HEK293 (cell line): Measurements from ENCODE around the gene MAP1LC3A.

Experiments
- CTCF ChIA-PET: fragments of 350-600 bp; formaldehyde crosslinking; extraction: SDS; loops from one replicate; lab custom pipeline; 2021; ENCODE audit warnings: antibody characterized with exemption; lab: Yijun Ruan, JAX
- POLR2A ChIA-PET: fragments of 300-600 bp; formaldehyde crosslinking; extraction: SDS; loops from one replicate; lab custom pipeline; 2020; ENCODE audit warnings: antibody characterized with exemption, inconsistent platforms; lab: Yijun Ruan, JAX
- H3K27ac ChIP-seq: fragments of 200-500 bp; sonication (Bioruptor generic); 2 replicates; pipeline ENCODE4 v1.5.1; 2014; ENCODE audit warnings: low read depth, low read length, control low read depth, inconsistent platforms; ENCODE audit errors: extremely low read depth
- H3K36me3 ChIP-seq, 2 experiments: fragments of 200-500 bp in 1 of 2; sonication (Bioruptor generic) in 1 of 2; 1 replicate in 1 of 2; 2 replicates in 1 of 2; pipeline ENCODE4 v1.5.1; 2014 to 2017; ENCODE audit warnings: inconsistent platforms in 2 of 2, low read length in 2 of 2; ENCODE audit not compliant: control insufficient read depth in 2 of 2, insufficient read depth in 1 of 2
- H3K4me1 ChIP-seq: fragments of 200-500 bp; sonication (Bioruptor generic); 2 replicates; pipeline ENCODE4 v1.5.1; 2014; ENCODE audit warnings: mild to moderate bottlenecking, low read length, inconsistent platforms; ENCODE audit not compliant: control insufficient read depth, insufficient read depth
- H3K4me3 ChIP-seq: 2 replicates; pipeline ENCODE4 v1.5.1; 2011; ENCODE audit warnings: low read depth, mild to moderate bottlenecking, control low read depth, low read length, moderate library complexity
- H3K9me3 ChIP-seq: fragments of 200-500 bp; sonication (Bioruptor generic); 2 replicates; pipeline ENCODE4 v1.5.1; 2014; ENCODE audit warnings: low read depth, low read length, inconsistent platforms; ENCODE audit not compliant: control insufficient read depth, insufficient read depth
- EGR2 ChIP-seq: fragments of 450-650 bp; formaldehyde crosslinking; IDR thresholded peaks from 2 replicates; pipeline ENCODE4 v1.5.1; 2016; ENCODE audit warnings: low read depth, missing biosample characterization, missing genetic modification characterization
- GLI2 ChIP-seq: fragments of 450-650 bp; formaldehyde crosslinking; IDR thresholded peaks from 2 replicates; pipeline ENCODE4; 2017; ENCODE audit warnings: missing biosample characterization, missing genetic modification characterization, low read depth, borderline replicate concordance
- MZF1 ChIP-seq: fragments of 450-650 bp; formaldehyde crosslinking; IDR thresholded peaks from 2 replicates; pipeline ENCODE4 v1.5.1; 2017; ENCODE audit warnings: missing biosample characterization, missing genetic modification characterization, borderline replicate concordance
- OSR2 ChIP-seq: fragments of 450-650 bp; formaldehyde crosslinking; IDR thresholded peaks from 2 replicates; pipeline ENCODE4 v1.5.1; 2016; ENCODE audit warnings: missing biosample characterization, missing genetic modification characterization
- OVOL3 ChIP-seq: fragments of 450-650 bp; formaldehyde crosslinking; IDR thresholded peaks from 2 replicates; pipeline ENCODE4 v1.5.1; 2016; ENCODE audit warnings: missing biosample characterization, missing genetic modification characterization
- SALL2 ChIP-seq: fragments of 450-650 bp; formaldehyde crosslinking; IDR thresholded peaks from 2 replicates; pipeline ENCODE4 v1.5.0; 2017; ENCODE audit warnings: missing biosample characterization, mild to moderate bottlenecking, missing genetic modification characterization, borderline replicate concordance
- WT1 ChIP-seq: fragments of 450-650 bp; formaldehyde crosslinking; IDR thresholded peaks from 2 replicates; pipeline ENCODE4 v1.5.1; 2016; ENCODE audit warnings: missing biosample characterization, missing genetic modification characterization
- ZBTB21 ChIP-seq: fragments of 450-650 bp; formaldehyde crosslinking; IDR thresholded peaks from 2 replicates; pipeline ENCODE4 v1.5.1; 2017; ENCODE audit warnings: missing biosample characterization, missing genetic modification characterization
- ZFHX2 ChIP-seq: fragments of 450-650 bp; formaldehyde crosslinking; conservative IDR thresholded peaks from 2 replicates; pipeline ENCODE4 v1.5.1; 2016; ENCODE audit warnings: missing biosample characterization, missing genetic modification characterization
- ZNF175 ChIP-seq: fragments of 450-650 bp; formaldehyde crosslinking; IDR thresholded peaks from 2 replicates; pipeline ENCODE4 v1.5.1; 2016; ENCODE audit warnings: missing biosample characterization, missing genetic modification characterization
- ZNF223 ChIP-seq: fragments of 450-650 bp; formaldehyde crosslinking; IDR thresholded peaks from 2 replicates; pipeline ENCODE4 v1.5.1; 2016; ENCODE audit warnings: missing biosample characterization, missing genetic modification characterization
- ZNF324 ChIP-seq: fragments of 450-650 bp; formaldehyde crosslinking; IDR thresholded peaks from 2 replicates; pipeline ENCODE4 v1.5.1; 2016; ENCODE audit warnings: missing biosample characterization, missing genetic modification characterization
- ZNF37A ChIP-seq: fragments of 450-650 bp; IDR thresholded peaks from 2 replicates; pipeline ENCODE4 v1.5.1; 2018; ENCODE audit warnings: missing biosample characterization, missing genetic modification characterization
- ZNF426 ChIP-seq: fragments of 450-650 bp; formaldehyde crosslinking; IDR thresholded peaks from 2 replicates; pipeline ENCODE4 v1.5.1; 2017; ENCODE audit warnings: missing biosample characterization, missing genetic modification characterization, mild to moderate bottlenecking, inconsistent platforms, moderate library complexity
- ZNF521 ChIP-seq: fragments of 450-650 bp; formaldehyde crosslinking; IDR thresholded peaks from 2 replicates; pipeline ENCODE4 v1.5.1; 2017; ENCODE audit warnings: missing biosample characterization, mild to moderate bottlenecking, missing genetic modification characterization
- ZNF549 ChIP-seq: fragments of 450-650 bp; IDR thresholded peaks from 2 replicates; pipeline ENCODE4 v1.5.1; 2018; ENCODE audit warnings: missing biosample characterization, missing genetic modification characterization, mild to moderate bottlenecking, inconsistent platforms, moderate library complexity
- ZNF624 ChIP-seq: fragments of 450-650 bp; formaldehyde crosslinking; IDR thresholded peaks from 2 replicates; pipeline ENCODE4 v1.5.1; 2017; ENCODE audit warnings: missing biosample characterization, missing genetic modification characterization
- ZNF792 ChIP-seq: fragments of 450-650 bp; formaldehyde crosslinking; IDR thresholded peaks from 2 replicates; pipeline ENCODE4 v1.5.1; 2016; ENCODE audit warnings: missing biosample characterization, missing genetic modification characterization
- ZXDB ChIP-seq: fragments of 450-650 bp; formaldehyde crosslinking; IDR thresholded peaks from 2 replicates; pipeline ENCODE4 v1.5.1; 2016; ENCODE audit warnings: missing biosample characterization, missing genetic modification characterization
- TF ChIP-seq, protein P1 (sequence below): fragments of 450-650 bp; IDR thresholded peaks from 2 replicates; pipeline ENCODE4 v1.5.1; 2018; ENCODE audit warnings: missing biosample characterization, missing genetic modification characterization
- TF ChIP-seq, protein P2 (sequence below): fragments of 450-650 bp; IDR thresholded peaks from 2 replicates; pipeline ENCODE4 v1.5.1; 2018; ENCODE audit warnings: missing biosample characterization, mild to moderate bottlenecking, missing genetic modification characterization
- TF ChIP-seq, protein P3 (sequence below): fragments of 450-650 bp; formaldehyde crosslinking; IDR thresholded peaks from 2 replicates; pipeline ENCODE4 v1.5.1; 2016; ENCODE audit warnings: missing biosample characterization, missing genetic modification characterization
- TF ChIP-seq, protein P4 (sequence below): fragments of 450-650 bp; formaldehyde crosslinking; conservative IDR thresholded peaks from 2 replicates; pipeline ENCODE4 v1.5.1; 2016; ENCODE audit warnings: low read depth, missing biosample characterization, missing genetic modification characterization
- TF ChIP-seq, protein P5 (sequence below): fragments of 450-650 bp; formaldehyde crosslinking; IDR thresholded peaks from 2 replicates; pipeline ENCODE4 v1.5.1; 2016; ENCODE audit warnings: missing biosample characterization, missing genetic modification characterization
- TF ChIP-seq, protein P6 (sequence below): fragments of 450-650 bp; formaldehyde crosslinking; IDR thresholded peaks from 2 replicates; pipeline ENCODE4 v1.5.1; 2016; ENCODE audit warnings: missing biosample characterization, missing genetic modification characterization

The MAP1LC3A gene

DNA sequence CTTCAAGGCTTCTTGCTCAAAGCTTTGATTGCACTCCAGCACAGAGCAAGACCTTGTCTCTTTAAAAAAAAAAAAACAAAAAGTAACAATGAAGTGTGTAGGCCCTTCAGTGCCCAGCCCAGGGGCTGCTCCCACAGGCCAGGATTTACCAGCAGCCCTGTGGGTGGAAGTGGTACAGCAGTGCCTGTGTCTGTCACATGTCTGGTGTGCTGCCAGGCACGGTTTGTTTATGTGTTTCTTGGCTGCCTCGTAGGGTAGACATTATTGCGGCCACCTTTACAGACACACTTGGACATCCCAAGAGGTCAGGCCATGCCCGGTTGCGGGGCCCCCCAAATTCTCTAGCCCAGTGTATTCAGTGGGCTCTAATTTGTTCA is 29.6 kb upstream of the MAP1LC3A start:
- ChIA-PET POLR2A (interaction anchor here (0.7 kb wide), 1 partner anchor 13 kb away, joined by 3 read pairs; the partner anchor contains the start of gene DYNLRB1), CTCF (interaction anchor here (4.2 kb wide), 1 partner anchor 10 kb away, joined by 22 read pairs; no protein-coding TSS in a partner anchor)
- no peak for TF ChIP-seq ZNF223
- TF ChIP-seq ZXDB (tag by site-specific recombination), result no peak
- TF ChIP-seq, protein P1, sequence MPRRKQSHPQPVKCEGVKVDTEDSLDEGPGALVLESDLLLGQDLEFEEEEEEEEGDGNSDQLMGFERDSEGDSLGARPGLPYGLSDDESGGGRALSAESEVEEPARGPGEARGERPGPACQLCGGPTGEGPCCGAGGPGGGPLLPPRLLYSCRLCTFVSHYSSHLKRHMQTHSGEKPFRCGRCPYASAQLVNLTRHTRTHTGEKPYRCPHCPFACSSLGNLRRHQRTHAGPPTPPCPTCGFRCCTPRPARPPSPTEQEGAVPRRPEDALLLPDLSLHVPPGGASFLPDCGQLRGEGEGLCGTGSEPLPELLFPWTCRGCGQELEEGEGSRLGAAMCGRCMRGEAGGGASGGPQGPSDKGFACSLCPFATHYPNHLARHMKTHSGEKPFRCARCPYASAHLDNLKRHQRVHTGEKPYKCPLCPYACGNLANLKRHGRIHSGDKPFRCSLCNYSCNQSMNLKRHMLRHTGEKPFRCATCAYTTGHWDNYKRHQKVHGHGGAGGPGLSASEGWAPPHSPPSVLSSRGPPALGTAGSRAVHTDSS (tag by site-specific recombination), result no peak
- TF ChIP-seq MZF1 (tag by site-specific recombination), result no peak
- no peak for TF ChIP-seq ZNF37A (tag by site-specific recombination)
- TF ChIP-seq, protein P2, sequence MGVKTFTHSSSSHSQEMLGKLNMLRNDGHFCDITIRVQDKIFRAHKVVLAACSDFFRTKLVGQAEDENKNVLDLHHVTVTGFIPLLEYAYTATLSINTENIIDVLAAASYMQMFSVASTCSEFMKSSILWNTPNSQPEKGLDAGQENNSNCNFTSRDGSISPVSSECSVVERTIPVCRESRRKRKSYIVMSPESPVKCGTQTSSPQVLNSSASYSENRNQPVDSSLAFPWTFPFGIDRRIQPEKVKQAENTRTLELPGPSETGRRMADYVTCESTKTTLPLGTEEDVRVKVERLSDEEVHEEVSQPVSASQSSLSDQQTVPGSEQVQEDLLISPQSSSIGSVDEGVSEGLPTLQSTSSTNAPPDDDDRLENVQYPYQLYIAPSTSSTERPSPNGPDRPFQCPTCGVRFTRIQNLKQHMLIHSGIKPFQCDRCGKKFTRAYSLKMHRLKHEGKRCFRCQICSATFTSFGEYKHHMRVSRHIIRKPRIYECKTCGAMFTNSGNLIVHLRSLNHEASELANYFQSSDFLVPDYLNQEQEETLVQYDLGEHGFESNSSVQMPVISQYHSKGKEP (tag by site-specific recombination), result no peak
- TF ChIP-seq ZFHX2, result peak; percentile 64
- TF ChIP-seq SALL2, result no peak
- TF ChIP-seq ZNF324, result no peak
- peak; percentile 77 for TF ChIP-seq EGR2 (tag by site-specific recombination)
- TF ChIP-seq, protein P3, sequence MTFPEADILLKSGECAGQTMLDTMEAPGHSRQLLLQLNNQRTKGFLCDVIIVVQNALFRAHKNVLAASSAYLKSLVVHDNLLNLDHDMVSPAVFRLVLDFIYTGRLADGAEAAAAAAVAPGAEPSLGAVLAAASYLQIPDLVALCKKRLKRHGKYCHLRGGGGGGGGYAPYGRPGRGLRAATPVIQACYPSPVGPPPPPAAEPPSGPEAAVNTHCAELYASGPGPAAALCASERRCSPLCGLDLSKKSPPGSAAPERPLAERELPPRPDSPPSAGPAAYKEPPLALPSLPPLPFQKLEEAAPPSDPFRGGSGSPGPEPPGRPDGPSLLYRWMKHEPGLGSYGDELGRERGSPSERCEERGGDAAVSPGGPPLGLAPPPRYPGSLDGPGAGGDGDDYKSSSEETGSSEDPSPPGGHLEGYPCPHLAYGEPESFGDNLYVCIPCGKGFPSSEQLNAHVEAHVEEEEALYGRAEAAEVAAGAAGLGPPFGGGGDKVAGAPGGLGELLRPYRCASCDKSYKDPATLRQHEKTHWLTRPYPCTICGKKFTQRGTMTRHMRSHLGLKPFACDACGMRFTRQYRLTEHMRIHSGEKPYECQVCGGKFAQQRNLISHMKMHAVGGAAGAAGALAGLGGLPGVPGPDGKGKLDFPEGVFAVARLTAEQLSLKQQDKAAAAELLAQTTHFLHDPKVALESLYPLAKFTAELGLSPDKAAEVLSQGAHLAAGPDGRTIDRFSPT (tag by site-specific recombination), result no peak
- TF ChIP-seq WT1 (tag by site-specific recombination), result no peak
- no peak for TF ChIP-seq ZNF549 (tag by site-specific recombination)
- no peak for TF ChIP-seq OVOL3 (tag by site-specific recombination)
- no peak for TF ChIP-seq ZNF426 (tag by site-specific recombination)
- TF ChIP-seq OSR2 (tag by site-specific recombination), result no peak
- TF ChIP-seq, protein P4, sequence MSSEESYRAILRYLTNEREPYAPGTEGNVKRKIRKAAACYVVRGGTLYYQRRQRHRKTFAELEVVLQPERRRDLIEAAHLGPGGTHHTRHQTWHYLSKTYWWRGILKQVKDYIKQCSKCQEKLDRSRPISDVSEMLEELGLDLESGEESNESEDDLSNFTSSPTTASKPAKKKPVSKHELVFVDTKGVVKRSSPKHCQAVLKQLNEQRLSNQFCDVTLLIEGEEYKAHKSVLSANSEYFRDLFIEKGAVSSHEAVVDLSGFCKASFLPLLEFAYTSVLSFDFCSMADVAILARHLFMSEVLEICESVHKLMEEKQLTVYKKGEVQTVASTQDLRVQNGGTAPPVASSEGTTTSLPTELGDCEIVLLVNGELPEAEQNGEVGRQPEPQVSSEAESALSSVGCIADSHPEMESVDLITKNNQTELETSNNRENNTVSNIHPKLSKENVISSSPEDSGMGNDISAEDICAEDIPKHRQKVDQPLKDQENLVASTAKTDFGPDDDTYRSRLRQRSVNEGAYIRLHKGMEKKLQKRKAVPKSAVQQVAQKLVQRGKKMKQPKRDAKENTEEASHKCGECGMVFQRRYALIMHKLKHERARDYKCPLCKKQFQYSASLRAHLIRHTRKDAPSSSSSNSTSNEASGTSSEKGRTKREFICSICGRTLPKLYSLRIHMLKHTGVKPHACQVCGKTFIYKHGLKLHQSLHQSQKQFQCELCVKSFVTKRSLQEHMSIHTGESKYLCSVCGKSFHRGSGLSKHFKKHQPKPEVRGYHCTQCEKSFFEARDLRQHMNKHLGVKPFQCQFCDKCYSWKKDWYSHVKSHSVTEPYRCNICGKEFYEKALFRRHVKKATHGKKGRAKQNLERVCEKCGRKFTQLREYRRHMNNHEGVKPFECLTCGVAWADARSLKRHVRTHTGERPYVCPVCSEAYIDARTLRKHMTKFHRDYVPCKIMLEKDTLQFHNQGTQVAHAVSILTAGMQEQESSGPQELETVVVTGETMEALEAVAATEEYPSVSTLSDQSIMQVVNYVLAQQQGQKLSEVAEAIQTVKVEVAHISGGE (tag by site-specific recombination), result no peak
- peaks cover 9% of the 10 kb centered on the region for H3K4me1 ChIP-seq
- H3K27ac ChIP-seq, result no peak overlapping the region
- no peak overlapping the region for H3K4me3 ChIP-seq
- H3K9me3 ChIP-seq, result no peaks in the 10 kb centered on the region
- H3K36me3 ChIP-seq, result peaks cover 3 to 86% of the 10 kb centered on the region in 2 experiments; a peak in 2 of 3 replicates

DNA sequence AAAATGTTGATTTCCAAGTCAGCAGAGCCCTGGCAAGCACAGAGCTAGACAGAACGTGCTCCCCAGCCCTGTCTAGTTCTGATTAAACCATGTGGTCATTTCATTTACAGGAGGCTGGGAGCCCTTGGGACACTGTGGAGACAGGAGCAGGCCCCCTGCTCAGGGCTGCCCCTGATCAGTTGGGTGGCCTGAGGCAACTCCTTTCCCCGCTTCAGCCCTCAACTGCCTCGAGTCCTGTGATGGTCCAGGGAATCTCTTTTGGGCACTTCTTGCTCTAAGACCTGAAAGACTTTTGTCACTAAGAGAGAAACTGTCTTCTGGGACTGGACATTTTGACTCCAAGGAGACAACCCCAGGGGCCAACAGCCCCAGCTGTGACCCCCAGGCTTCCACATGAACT is 28.8 kb upstream of the MAP1LC3A start:
- H3K4me3 ChIP-seq, result no peak overlapping the region
- CTCF ChIA-PET, result interaction anchor here (1.2 to 4.2 kb wide), 2 partner anchors 9 to 178 kb away, joined by 5 to 22 read pairs; no protein-coding TSS in a partner anchor
- POLR2A ChIA-PET, result no interaction called here
- H3K36me3 ChIP-seq, result peaks cover 3 to 89% of the 10 kb centered on the region in 2 experiments; a peak in 2 of 3 replicates
- peaks cover 9% of the 10 kb centered on the region for H3K4me1 ChIP-seq
- no peak overlapping the region for H3K27ac ChIP-seq
- no peaks in the 10 kb centered on the region for H3K9me3 ChIP-seq
- no peak for TF ChIP-seq ZNF624 (tag by site-specific recombination)
- no peak for TF ChIP-seq ZNF792
- no peak for TF ChIP-seq ZBTB21 (tag by site-specific recombination)
- no peak for TF ChIP-seq ZNF521
- TF ChIP-seq, protein P5, sequence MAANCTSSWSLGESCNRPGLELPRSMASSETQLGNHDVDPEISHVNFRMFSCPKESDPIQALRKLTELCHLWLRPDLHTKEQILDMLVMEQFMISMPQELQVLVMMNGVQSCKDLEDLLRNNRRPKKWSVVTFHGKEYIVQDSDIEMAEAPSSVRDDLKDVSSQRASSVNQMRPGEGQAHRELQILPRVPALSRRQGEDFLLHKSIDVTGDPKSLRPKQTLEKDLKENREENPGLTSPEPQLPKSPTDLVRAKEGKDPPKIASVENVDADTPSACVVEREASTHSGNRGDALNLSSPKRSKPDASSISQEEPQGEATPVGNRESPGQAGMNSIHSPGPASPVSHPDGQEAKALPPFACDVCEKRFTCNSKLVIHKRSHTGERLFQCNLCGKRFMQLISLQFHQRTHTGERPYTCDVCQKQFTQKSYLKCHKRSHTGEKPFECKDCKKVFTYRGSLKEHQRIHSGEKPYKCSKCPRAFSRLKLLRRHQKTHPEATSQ (tag by site-specific recombination), result no peak
- TF ChIP-seq GLI2 (tag by site-specific recombination), result no peak
- no peak for TF ChIP-seq ZNF175 (tag by site-specific recombination)
- TF ChIP-seq, protein P6, sequence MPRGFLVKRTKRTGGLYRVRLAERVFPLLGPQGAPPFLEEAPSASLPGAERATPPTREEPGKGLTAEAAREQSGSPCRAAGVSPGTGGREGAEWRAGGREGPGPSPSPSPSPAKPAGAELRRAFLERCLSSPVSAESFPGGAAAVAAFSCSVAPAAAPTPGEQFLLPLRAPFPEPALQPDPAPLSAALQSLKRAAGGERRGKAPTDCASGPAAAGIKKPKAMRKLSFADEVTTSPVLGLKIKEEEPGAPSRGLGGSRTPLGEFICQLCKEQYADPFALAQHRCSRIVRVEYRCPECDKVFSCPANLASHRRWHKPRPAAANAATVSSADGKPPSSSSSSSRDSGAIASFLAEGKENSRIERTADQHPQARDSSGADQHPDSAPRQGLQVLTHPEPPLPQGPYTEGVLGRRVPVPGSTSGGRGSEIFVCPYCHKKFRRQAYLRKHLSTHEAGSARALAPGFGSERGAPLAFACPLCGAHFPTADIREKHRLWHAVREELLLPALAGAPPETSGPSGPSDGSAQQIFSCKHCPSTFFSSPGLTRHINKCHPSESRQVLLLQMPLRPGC (tag by site-specific recombination), result no peak
